Measurements from ENCODE around the gene SYT8. TPM values are rescaled to one million over a fixed set of nuclear protein-coding genes. Genes with fewer than 3 reads are reported as not detected.

The SYT8 gene
- total RNA-seq, 2 experiments from 2014 or later, result not detected

DNA sequence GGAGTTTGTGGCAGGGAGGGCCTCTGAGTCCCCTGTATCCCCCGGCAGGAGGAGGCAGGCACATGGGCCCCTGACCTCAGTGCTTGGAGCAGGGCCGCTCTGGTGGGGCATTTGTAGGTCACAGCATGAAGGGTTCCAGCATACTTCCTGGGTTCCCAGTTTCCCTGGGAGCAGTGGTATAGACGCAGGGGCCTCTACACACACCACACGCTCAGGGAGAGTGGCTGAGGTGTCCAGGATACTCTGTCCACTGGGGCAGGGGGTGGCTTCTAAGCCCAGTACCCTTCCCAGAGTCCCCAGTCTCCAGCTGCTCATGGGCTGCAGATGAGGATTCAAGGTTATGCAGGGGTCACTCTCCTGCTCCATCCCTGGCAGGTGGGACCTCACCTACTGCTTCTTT, 24.2 kb downstream of the SYT8 start:
- Histone ChIP-seq H3K27me3 (ENCODE audit: control insufficient read depth in 1 of 2, insufficient read depth in 2 of 2, low read length in 2 of 2) (no peaks in the 10 kb centered on the region), H3K36me3 (ENCODE audit: insufficient read depth, low read length) (peaks cover 53% of the 10 kb centered on the region), H3K27ac (ENCODE audit: low read depth in 1 of 2, low read length in 2 of 2) (no peak overlapping the region), H3K4me3 (ENCODE audit: low read length) (no peak overlapping the region), H3K4me1 (ENCODE audit: insufficient read depth, low read length) (peaks cover 82% of the 10 kb centered on the region), H3K9me3 (ENCODE audit: control insufficient read depth in 1 of 2, insufficient read depth in 1 of 2, low read length in 2 of 2) (no peaks in the 10 kb centered on the region)
- Mint-ChIP-seq H3K27ac (no peak overlapping the region), H3K4me3 (no peak overlapping the region), H3K4me1 (ENCODE audit: low read depth) (peaks cover 6% of the 10 kb centered on the region), H3K36me3 (ENCODE audit: low read depth) (peaks cover 1% of the 10 kb centered on the region), H3K9me3 (no peaks in the 10 kb centered on the region), H3K27me3 (no peaks in the 10 kb centered on the region)
- DNase-seq (no peak), ATAC-seq (ENCODE audit: poor library complexity) (no peak)
- intact Hi-C loops (cut with DNase I, micrococcal nuclease), result loop anchor here in 1 of 2 experiments (10.0 kb wide), 1 partner anchor 536 kb away; no protein-coding TSS in a partner anchor
- POLR2A ChIA-PET, result no interaction called here
- TF ChIP-seq, protein P1, sequence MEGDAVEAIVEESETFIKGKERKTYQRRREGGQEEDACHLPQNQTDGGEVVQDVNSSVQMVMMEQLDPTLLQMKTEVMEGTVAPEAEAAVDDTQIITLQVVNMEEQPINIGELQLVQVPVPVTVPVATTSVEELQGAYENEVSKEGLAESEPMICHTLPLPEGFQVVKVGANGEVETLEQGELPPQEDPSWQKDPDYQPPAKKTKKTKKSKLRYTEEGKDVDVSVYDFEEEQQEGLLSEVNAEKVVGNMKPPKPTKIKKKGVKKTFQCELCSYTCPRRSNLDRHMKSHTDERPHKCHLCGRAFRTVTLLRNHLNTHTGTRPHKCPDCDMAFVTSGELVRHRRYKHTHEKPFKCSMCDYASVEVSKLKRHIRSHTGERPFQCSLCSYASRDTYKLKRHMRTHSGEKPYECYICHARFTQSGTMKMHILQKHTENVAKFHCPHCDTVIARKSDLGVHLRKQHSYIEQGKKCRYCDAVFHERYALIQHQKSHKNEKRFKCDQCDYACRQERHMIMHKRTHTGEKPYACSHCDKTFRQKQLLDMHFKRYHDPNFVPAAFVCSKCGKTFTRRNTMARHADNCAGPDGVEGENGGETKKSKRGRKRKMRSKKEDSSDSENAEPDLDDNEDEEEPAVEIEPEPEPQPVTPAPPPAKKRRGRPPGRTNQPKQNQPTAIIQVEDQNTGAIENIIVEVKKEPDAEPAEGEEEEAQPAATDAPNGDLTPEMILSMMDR (IDR thresholded peaks at IDR 0.05), result no peak
- CTCF ChIA-PET, result interaction anchor here (0.6 kb wide), 1 partner anchor 47 kb away, joined by 3 read pairs; no protein-coding TSS in a partner anchor

DNA sequence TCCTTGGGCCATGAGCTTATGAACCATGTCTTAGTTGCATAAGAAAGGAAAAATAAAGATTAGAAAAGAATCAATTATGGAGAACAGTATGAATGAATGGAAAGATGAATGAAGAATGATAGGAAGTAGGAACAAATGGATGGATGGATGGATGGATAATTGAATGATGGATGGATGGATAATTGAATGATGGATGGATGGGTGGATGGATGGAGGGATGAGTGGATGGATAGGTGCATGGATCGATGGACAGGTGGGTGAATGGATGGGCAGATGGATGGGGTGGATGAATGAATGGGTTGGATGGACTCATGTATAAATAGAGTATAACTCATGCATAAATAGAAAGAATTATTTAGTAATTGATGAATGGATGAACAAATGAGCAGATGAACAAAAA, 25.3 kb downstream of the SYT8 start:
- Histone ChIP-seq H3K27ac (ENCODE audit: low read depth in 1 of 2, low read length in 2 of 2) (no peak overlapping the region), H3K9me3 (ENCODE audit: control insufficient read depth in 1 of 2, insufficient read depth in 1 of 2, low read length in 2 of 2) (no peaks in the 10 kb centered on the region), H3K27me3 (ENCODE audit: control insufficient read depth in 1 of 2, insufficient read depth in 2 of 2, low read length in 2 of 2) (no peaks in the 10 kb centered on the region), H3K4me3 (ENCODE audit: low read length) (no peak overlapping the region), H3K36me3 (ENCODE audit: insufficient read depth, low read length) (peaks cover 51% of the 10 kb centered on the region), H3K4me1 (ENCODE audit: insufficient read depth, low read length) (peaks cover 82% of the 10 kb centered on the region)
- Mint-ChIP-seq H3K4me3 (no peak overlapping the region), H3K27ac (no peak overlapping the region), H3K36me3 (ENCODE audit: low read depth) (no peaks in the 10 kb centered on the region), H3K9me3 (no peaks in the 10 kb centered on the region), H3K27me3 (no peaks in the 10 kb centered on the region), H3K4me1 (ENCODE audit: low read depth) (peaks cover 14% of the 10 kb centered on the region)
- POLR2A ChIA-PET, result no interaction called here
- intact Hi-C loops (cut with DNase I, micrococcal nuclease), result no loop called here
- DNase-seq (no peak), ATAC-seq (ENCODE audit: poor library complexity) (no peak)
- CTCF ChIA-PET, result no interaction called here
- TF ChIP-seq, protein P1 (IDR thresholded peaks at IDR 0.05), result no peak

DNA sequence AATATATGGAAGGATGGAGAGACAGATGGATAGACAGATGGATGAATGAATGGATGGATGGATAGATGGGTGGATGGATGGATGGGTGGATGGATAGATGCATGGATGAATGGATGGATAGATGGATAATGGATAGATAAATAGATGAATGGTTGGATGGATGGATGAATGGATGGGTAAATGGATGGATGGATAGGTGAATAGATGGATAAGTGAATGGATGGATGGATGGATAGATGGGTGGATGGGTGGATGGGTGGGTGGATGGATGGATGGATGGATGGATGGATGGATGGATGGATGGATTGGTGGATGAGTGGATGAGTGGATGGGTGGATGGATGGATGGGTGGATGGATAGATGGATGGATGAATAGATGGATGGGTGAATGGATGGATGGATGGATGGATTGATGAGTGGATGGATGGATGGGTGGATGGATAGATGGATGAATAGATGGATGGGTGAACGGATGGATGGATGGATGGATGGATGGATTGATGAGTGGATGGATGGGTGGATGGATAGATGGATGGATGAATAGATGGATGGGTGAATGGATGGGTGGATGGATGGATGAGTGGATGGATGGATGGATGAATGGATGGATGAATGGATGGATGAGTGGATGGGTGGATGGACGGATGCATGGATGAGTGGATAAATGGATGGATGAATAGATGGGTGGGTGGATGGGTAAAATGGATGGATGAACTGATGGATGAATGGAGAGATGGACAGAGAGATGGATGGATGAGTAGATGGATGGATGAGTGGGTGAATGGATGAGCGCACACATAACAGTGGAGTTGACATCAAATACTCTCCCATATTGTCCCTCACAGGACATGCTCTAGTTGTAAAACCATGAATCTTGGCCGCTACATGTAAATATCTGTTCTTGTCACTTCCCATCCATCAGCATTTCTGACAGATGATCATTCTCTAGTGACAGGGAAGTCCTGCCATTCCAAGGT, 26.9 kb downstream of the SYT8 start:
- H3K27ac Mint-ChIP-seq, result no peak overlapping the region

More for the DNA sequence above, 26.9 kb downstream of the SYT8 start:
- ATAC-seq (ENCODE audit: poor library complexity) (no peak), DNase-seq (no peak)
- no peak overlapping the region for H3K4me3 Mint-ChIP-seq
- H3K27me3 Mint-ChIP-seq, result no peaks in the 10 kb centered on the region
- intact Hi-C loops (cut with DNase I, micrococcal nuclease), result no loop called here
- CTCF ChIA-PET, result no interaction called here
- no peaks in the 10 kb centered on the region for H3K9me3 Mint-ChIP-seq
- POLR2A ChIA-PET, result interaction anchor here (1.0 to 1.3 kb wide), 2 partner anchors 9 to 11 kb away, joined by 4 read pairs; partner anchors contain the start of gene LSP1
- H3K4me1 ChIP-seq (ENCODE audit: insufficient read depth, low read length), result peaks cover 80% of the 10 kb centered on the region
- no peak overlapping the region for H3K4me3 ChIP-seq (ENCODE audit: low read length)
- TF ChIP-seq, protein P1 (IDR thresholded peaks at IDR 0.05), result no peak
- peaks cover 23% of the 10 kb centered on the region for H3K4me1 Mint-ChIP-seq (ENCODE audit: low read depth)
- H3K36me3 ChIP-seq (ENCODE audit: insufficient read depth, low read length), result peaks cover 36% of the 10 kb centered on the region
- no peaks in the 10 kb centered on the region for H3K9me3 ChIP-seq (ENCODE audit: control insufficient read depth in 1 of 2, insufficient read depth in 1 of 2, low read length in 2 of 2)
- H3K27ac ChIP-seq (ENCODE audit: low read depth in 1 of 2, low read length in 2 of 2), result no peak overlapping the region
- H3K36me3 Mint-ChIP-seq (ENCODE audit: low read depth), result peaks cover 4% of the 10 kb centered on the region
- no peaks in the 10 kb centered on the region for H3K27me3 ChIP-seq (ENCODE audit: control insufficient read depth in 1 of 2, insufficient read depth in 2 of 2, low read length in 2 of 2)

Measured in CD4-positive, alpha-beta T cell (primary cell).